UCSD-AML1 (cell line): ENCODE measurements around the gene ARID2.

ENCODE experiments used
- DNase-seq: peaks from one replicate; lab custom pipeline; 2025; ENCODE audit not compliant: unreplicated experiment; lab: John Stamatoyannopoulos, UW

ARID2 gene

DNA sequence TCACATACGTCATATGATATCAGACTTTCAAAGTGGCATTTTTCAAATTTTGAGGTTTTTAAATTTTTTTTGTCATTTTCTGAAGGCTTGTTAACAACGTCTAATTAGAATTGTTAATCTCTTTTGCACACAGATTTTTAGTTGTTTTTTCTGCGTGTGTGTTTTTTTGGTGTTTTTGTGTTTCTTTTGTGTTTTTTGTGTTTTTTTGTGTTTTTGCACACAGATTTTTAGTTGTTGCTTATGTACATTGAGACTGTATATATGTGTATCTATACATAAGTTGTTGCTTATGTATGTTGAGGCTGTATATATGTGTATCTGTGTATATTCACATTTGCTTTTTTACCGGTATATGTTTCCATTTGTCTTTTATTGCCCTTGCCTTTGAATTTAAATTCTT lies 30.8 kb downstream of the ARID2 start:
- DNase-seq = no peak

DNA sequence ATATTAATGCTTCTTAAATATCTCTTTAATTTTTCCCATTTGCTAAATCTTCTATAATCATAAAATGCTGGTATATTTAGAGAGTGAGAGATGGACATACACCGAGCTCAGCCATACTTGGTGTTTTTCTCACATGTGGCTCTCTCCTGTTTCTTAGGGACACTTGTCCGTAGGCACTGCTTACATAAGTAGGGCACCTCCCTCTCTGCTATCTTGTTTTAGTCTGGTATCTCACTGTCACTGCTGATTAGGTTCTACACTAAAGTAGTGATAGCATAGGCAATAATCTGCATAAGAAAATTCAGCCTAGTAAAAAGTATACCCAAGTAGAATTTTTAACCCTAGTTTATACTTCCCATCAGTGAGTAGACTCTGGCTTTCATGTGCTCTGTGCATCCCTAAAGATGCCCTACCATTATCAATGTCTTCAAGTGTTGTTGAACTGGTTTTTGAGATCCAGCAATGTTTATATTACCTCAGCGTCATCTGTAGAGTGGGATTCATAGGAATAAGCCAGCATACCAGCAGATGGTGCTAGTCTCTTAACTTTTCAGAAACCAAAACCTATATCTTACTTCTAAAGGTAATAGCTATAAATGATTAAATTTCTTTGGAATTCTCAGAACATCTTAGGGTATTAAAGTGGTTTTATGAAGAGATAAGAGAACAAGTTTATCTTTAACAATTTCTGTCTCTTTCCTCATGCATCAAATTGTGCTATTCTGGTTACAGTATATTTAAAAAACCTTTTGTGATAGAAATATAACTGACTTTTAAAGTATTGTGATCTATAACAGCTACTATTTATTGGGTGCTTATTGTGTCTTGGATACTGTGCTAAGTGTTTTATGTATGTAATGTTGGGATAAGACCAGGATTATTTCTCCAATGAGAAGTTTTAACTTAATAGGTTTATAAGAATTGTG lies 32.9 kb downstream of the ARID2 start:
- DNase-seq = no peak

DNA sequence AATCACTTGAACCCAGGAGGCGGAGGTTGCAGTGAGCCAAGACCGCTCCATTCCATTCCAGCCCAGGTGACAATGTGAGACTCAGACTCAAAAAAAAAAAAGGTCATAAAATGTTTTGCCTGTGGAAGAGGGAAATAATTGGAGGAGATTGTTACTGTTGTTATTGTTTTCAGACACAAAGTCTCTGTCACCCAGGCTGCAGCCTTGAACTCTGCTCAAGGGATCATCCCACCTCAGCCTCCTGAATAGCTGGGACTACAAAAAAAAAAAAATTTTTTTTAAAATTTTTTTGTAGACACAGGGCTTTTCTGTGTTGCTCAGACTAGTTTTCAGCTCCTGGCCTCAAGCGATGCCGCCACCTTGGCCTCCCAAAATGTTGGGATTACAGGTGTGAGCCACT lies 33.9 kb downstream of the ARID2 start:
- DNase-seq = no peak

DNA sequence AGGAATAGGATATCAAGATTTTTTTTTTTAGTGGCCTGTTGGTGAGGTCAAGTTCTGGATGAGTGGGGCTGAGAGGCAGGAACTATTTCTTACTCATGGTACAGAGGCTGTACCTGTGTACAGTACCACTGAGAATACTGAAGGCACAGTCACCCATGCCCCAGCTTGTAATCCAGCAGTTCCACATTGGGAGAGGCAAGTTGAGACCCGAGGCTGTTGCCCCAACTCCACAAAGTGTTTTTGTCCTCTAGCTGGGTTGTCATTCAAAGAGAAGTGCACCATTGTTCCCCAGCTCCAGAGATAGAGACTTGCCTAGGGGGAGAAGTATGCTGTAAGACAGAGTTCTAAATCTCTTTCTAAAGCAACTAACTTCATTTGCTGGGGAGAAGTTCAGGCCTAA lies 38.7 kb downstream of the ARID2 start:
- no peak for DNase-seq

DNA sequence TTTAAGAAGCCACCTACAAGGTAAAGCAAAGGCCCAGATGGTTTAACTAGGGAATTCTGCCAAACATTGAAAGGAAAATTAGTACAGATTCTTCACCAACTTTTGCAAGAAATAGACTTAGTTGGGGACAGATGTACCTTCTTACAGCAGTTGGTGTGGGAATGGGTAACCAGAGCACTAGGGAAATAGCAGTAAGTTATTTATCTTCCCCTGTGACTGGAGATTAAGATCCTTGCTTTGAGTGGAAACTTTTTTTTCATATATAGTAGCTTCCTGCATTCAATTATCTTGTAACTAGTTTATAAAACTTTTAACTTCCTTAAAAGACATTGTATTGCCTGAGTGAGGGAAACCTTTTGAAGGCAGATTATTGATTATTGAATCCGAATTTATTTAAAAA lies 44.2 kb downstream of the ARID2 start:
- no peak for DNase-seq

DNA sequence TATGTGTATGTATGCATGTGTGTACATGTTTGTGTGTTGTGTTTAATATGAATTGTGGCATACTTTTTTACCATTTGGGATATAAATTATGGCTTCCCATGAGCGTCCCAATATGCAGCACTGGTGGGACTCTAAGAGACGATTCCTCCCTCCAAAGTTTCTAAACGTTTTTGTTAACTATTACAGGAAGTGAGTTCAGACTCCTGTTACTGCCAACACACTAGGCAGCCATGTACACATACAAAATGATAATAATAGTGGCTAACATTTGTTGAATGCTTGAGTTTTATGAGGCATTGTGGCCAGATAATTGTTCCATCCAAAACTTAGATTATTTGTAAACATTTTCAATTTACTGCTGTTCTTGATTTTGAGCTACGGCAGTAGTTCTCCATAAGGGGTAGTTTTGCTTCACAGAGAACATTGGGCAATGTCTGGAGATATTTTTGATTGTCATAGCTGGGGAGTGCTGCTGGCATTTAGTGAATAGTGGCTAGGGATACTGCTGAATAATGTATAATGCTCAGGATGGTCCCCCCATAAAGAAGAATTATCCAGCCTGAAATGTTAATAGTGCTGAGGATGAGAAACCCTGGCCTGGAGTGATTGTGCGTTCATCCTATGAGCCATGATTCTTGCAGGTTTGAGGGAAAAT lies 45.1 kb downstream of the ARID2 start:
- no peak for DNase-seq

DNA sequence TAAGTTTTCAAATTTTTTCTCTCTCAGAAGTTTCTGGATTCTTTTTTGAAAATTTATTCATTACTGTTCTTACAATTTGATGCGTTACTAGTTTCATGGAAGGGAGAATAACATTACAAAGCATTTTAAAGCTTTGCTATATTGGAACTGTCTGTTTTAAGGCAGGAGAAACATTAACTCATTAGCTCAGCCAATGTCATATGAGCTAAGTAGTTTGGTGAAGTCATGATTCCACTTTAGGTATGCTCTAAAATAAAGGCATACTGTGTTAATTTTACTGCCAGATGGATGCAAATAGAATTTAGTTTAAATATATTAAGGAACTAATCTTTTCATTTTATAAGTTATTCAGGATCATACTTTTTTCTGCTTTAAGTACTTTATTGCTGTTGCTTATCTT lies 46.0 kb downstream of the ARID2 start:
- DNase-seq = no peak

DNA sequence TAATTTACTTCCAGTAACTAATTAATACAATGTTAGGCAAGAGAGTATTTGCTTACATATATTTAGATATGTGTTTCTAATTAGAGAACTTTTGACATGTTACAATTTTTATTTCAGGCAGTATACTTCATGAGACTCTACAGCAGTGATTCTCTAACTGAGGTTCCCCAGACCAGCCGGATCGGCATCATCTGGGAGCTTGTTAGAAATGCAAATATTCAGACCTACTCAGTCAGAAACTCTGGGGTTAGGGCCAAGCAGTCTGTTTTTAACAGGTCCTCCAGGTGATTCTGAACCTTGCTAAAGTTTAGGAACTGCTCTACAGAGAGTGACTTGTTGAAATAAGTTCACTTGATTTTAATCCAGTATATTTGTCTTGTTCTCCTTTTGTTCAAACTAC lies 46.5 kb downstream of the ARID2 start:
- no peak for DNase-seq

DNA sequence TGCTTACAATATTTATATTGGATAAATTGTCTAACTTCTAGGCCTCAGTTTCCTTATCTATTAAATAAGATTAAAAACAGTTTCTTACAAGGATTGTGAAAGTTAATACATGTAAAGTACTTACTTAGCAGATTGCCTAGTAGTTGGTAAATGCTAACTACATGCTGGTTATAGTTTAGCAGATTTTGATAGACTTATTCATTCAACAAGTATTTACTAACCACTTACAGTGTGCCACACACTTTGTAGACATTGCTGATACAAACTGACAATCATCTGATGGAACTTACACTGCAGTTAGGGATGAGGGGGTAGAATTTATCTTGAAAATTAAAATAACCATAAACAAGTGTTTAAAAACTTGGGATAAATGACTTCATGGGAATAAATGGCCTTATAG lies 50.4 kb downstream of the ARID2 start:
- DNase-seq = no peak

DNA sequence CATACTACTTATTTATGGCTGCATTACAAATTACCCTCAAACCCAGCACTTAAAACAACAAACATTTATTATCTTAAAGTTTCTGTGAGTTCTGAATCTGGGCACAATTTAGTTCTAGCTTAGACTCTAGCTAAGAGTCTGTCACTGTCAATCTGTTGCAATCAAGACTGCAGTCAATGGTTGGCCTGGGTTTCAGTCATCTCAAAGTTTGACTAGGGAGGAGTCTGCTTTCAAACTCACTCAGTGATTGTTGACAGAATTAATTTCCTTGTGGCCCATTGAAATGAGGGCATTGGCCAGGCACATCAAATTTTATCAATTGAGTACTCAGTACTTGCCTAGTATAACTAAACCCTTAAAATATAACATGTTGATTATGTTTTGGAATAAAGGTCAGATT lies 51.6 kb downstream of the ARID2 start:
- no peak for DNase-seq

DNA sequence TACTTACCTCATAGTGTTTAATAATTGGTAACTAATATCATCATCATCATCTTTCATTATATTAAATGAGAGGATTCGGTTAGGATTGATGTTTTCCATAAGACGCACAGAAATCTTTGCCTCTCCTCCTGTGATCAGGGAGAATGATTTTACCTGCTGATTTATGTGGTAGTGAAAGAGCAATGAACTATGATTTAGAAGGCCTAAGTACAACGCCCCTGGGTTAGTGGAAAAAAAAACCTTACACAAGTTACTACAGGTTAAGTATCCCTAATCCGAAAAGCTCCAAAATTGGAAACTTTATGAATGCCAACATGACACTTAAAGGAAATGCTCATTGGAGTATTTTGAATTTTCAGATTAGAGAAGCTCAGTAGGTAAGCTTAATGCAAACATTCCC lies 55.8 kb downstream of the ARID2 start:
- no peak for DNase-seq

DNA sequence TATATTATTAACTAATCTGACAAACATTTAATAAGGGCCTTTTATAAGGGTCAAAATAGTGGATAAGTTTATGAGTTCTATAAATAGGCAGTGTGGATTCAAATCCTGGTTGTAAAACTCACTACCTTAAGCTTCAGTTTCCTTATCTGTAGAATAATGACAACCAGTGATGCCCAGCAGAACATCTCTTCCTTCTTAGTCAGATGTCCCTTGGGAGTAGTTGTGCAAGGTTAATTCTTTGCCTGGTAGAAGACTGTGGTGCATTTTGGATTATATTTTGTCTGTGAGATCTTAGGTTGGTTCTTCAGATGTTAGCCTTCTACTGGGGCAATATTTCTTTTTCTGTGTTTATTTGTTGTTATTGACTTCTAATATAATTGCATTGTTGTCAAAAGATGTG lies 59.5 kb downstream of the ARID2 start:
- no peak for DNase-seq

DNA sequence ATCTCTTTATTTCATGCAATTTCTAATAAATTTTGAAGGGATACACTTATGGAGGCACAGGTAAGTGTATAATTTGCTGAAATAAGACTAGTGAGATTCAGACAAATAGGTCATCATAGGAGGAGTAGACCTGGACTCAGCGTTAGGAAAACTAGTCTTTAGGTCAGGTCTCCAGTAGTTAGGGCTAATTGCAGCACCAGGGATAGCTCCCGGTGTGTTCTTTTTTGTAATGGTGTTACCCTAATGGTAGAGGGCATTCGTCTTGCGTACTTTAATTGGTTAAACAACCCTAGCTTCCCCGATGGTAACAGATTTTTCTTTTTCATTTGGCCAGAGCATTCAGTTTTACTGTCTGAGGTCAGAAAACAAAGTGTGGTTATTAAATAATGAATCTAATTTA lies 64.9 kb downstream of the ARID2 start:
- no peak for DNase-seq

DNA sequence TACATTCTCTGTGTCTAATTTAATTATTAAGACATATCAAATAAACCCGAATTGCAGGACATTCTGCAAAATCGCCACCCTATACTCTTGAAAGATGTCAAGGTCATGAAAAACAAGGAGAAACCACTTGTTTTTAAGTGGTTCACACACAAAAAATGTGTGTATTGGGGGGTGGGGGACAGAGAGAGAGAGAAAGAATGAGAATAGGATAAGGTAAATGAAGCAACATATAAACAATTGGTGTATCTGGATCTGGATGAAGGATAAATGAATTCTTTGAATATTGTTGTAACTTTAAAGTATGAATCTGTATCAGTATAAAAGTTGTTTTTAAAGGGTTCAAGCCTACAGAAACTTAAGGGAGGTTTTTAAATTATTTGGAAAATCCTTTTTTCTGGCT lies 72.1 kb downstream of the ARID2 start:
- no peak for DNase-seq

DNA sequence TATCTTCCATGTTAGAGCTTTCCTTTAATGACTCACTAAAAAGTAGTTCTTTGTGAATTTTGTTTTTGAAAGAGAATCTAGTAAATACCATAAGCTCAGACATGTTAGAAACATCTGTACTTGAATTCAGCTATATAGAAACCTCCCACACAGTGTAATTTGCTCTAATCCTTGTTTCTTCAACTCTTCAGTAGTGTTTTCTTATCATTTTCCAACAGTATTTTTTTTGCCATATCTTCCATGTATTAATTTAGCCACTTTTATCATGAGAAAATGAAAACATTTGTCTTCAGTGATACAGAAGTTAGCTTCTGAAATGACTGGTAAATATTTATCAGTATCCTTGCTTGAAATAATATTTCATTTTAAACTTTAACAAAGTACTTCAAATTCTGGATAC lies 73.6 kb downstream of the ARID2 start:
- no peak for DNase-seq

DNA sequence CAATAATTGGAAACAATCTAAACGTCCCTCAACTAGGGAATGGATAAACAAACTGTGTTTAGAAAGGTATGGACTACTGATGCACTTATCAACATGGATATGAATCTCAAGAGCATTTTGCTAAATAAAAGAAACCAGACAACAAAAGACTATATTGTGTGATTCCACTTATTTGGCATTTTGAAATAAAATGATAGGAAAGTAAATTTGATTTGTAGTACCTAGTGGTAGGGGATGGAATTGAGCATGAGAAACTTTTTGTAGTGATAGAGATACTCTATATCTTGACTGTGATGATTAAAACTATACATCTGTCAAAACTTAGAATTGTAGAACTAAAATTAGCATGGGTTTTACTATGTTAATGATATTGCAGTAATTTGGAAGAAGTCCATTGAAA lies 87.1 kb downstream of the ARID2 start:
- DNase-seq = no peak

DNA sequence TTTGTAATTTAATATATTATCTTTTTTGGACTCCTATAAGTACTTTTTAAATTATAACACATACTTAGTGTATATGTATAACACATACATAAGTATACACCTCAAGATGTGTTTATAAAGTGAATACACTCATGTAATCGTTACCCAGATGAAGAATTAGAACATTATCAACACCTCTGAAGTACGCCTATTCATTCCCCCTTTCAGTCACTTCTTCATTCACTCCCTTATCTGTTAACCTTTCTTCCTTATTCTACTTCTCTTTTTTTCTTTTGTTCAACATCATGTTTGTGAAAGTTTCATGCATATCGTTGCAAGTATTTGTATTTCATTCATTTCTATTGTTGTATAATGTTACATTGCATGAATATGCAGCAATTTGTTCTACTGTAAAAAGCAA lies 98.5 kb downstream of the ARID2 start:
- DNase-seq = no peak

DNA sequence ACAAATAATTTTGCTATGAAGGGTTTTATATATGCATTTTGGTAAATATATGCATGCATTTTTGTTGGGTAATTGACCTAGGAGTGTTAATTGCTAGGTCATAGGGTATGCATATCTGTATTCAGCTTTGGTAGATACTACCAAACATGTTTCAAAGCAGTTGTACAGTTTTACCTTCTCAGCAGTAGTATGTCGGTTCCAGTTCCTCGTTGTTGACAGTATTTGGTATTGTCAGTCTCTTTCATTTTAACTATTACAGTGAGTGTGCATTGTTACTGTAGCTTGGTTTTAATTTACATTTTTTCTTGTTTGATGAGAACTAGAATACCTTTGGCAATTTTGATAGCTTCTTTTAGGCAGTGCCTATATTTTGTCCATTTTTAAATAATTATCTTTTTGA lies 98.9 kb downstream of the ARID2 start:
- no peak for DNase-seq

DNA sequence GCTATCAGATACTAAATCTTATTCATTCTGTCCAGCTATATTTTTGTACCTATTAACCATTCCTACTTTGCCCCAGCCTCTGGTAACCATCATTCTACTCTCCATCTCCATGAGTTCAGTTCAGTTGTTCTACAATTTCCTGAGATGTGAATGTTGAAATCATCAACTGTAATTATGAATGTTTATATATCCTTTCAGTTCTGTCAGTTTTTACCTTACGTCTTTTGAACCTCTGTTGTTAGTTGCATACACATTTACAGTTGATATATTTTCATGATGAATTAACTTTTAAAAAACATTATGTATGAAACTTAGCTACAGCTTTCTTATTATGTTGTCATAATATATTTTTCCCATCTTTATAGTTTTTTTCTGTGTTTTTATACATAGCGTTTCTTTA lies 102.1 kb downstream of the ARID2 start:
- no peak for DNase-seq

DNA sequence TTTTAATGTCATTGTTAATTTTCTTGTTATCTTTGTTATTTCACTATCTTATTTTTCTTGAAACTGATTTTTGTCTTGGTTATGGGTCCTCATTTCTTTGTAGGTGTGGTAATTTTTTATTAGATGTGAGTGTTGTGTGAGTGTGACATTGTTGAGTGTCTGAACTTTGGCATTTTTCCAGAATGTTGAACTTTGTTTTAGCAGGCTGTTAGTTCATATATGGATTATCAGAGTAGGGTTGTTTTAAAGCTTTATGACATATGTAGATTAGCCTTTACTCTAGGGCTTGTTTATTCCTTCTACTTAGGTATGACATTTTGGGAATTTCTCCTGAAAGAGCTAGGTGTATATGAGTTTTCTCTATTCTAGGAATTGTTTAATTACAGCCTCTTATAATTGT lies 103.9 kb downstream of the ARID2 start:
- no peak for DNase-seq

DNA sequence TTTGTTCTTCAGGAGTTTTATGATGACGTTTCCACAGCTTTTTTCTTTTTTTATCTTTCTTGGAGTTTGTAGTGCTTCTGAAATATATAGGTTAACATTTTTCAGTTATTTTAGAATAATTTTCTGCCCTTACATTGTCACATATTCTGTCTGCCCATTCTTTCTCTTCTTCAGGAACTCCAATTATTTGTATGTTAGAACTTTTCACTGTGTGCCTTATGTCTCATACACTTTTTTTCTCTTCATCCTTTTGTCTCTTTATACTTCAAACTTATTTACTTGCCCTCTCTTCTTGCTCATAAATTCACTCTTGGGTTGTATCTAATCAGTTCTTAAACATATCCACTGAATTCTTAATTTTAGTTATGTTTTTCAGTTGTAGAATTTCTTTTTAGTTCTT lies 105.3 kb downstream of the ARID2 start:
- no peak for DNase-seq

DNA sequence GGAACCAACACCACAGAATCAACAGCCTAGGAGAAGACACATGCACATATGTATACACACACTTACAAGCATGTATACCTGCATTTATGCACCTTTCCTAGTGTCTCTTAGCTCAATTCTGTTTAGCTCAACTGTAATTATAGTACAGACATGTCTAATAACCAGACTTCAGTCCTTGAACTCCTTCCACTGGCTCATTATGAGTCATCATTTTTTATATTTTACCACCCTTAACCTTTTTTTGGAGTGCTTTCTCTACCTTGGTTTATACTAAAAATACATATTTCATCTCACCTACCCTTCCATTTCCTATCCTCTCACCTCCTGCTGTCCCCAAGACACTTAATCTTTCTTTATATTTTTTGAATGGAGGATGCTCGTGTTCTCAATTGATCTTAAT lies 110.4 kb downstream of the ARID2 start:
- no peak for DNase-seq

DNA sequence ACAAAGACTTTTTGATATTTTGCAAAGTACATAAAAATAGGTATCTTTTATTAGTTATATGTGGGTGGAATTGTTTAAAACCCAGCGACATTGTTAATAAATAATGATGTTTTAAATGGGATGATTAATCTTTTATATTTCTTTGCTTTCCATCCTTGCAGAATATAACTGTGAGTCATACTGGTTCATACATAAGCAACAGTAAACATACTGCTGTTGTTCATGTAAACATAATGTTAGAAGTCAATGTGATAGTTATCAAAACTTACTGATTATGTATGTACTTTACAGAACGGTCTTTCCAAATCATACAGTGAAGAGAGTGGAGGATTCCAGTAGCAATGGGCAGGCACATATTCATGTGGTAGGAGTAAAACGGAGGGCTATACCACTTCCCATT lies 119.8 kb downstream of the ARID2 start:
- no peak for DNase-seq
